Upper lobe of right lung (tissue), 1 donor: ENCODE measurements around the gene KDM3A. TPM values are rescaled to one million over a fixed set of nuclear protein-coding genes. Genes with fewer than 3 reads are reported as not detected.
"Not testable (repeated sequence)": the region's sequence is repeated elsewhere in the genome, so short reads cannot be mapped to it uniquely, and the experiment has no call there.

Experiments used
- ATAC-seq: fragments of 200-7000 bp; cut with Tn5 transposase; one replicate; pipeline ENCODE4 v1.9.1; 2020; ENCODE audit warnings: mild to moderate bottlenecking, moderate library complexity
- DNase-seq: peaks from one replicate; pipeline ENCODE4 v3.0.0-alpha.2; 2020
- H3K27ac ChIP-seq: fragments of 200-600 bp; one replicate; pipeline ENCODE4 v1.8.0; 2022
- H3K27me3 ChIP-seq: fragments of 200-600 bp; one replicate; pipeline ENCODE4 v1.8.0; 2022; ENCODE audit warnings: mild to moderate bottlenecking
- H3K36me3 ChIP-seq: fragments of 200-600 bp; one replicate; pipeline ENCODE4 v1.8.0; 2022
- H3K4me1 ChIP-seq: fragments of 200-600 bp; one replicate; pipeline ENCODE4 v1.8.0; 2022
- H3K4me3 ChIP-seq: fragments of 200-600 bp; one replicate; pipeline ENCODE4 v1.8.0; 2022; ENCODE audit warnings: mild to moderate bottlenecking
- H3K9me3 ChIP-seq: fragments of 200-600 bp; one replicate; pipeline ENCODE4 v1.8.0; 2022
- CTCF ChIP-seq: fragments of 200-600 bp; IDR thresholded peaks from one replicate; pipeline ENCODE4 v1.8.0; 2022; ENCODE audit warnings: antibody characterized with exemption
- intact Hi-C: fragments of 100-400 bp; cut with DNase I; formaldehyde crosslinking; loops from one replicate; pipeline ENCODE4 v1.11.0; 2022
- total RNA-seq: library from RNA; stranded (reverse); fragmentation: NEBNext Ultra II Directional; extraction: Animal tissue kit (Norgen Biotek cat#: 25700); gene quantifications from one replicate; pipeline ENCODE4 v1.2.1, GENCODE V29; 2021
- donor health status: DM: no; HTN: yes; CAD: no; lungs with severe emphysema.

Gene KDM3A
- total RNA-seq, 1 donor from 2014 or later, result 49.1 TPM

GRCh38 chr2:86487062-86487461 is 45.9 kb downstream of the KDM3A start:
- H3K4me3 ChIP-seq, result no peak overlapping the region
- no peaks in the 10 kb centered on the region for H3K27me3 ChIP-seq
- intact Hi-C loops, result no loop called here
- H3K4me1 ChIP-seq, result peaks cover 12% of the 10 kb centered on the region
- H3K9me3 ChIP-seq, result no peaks in the 10 kb centered on the region
- DNase-seq (no peak), ATAC-seq (no peak)
- no peak for TF ChIP-seq CTCF
- no peak overlapping the region for H3K27ac ChIP-seq
- H3K36me3 ChIP-seq, result peaks cover 99% of the 10 kb centered on the region

DNA sequence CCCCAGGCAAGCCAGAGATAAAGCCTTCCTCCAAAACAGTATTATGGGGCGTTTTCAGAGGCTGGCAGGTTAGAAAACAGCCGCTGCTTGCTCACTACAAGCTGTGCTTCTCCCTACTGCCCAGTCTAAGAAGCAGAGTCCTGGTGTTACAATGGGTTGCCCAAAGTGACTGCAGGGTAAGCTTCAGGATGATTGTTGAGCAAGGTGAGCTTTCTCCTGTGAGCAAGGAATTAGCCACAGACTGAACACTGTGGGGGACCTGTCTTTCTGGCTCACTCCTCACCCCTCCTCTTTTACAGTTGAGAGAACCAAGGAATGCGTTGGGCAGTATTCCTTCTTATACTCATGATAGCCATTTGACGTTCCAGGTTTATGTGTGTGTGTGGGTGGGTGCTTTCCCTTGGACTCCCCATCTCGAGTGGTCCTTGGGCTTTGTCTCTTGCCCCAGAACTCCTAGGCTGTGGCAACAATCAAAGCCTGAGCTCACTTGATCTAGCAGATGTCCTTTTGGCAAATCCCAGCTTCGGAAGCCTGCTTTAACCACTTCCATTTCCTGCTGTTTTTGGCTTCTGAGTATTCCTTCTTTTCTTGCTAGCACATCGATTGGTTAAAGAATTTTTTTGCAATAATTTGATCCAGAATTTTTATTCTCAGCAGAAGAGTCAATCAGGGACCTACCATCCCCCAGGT is 47.5 kb downstream of the KDM3A start:
- DNase-seq (no peak), ATAC-seq (no peak)
- TF ChIP-seq CTCF, result no peak
- peaks cover 99% of the 10 kb centered on the region for H3K36me3 ChIP-seq
- intact Hi-C loops, result no loop called here
- no peaks in the 10 kb centered on the region for H3K9me3 ChIP-seq
- no peak overlapping the region for H3K27ac ChIP-seq
- H3K4me3 ChIP-seq, result no peak overlapping the region
- H3K4me1 ChIP-seq, result no peaks in the 10 kb centered on the region
- no peaks in the 10 kb centered on the region for H3K27me3 ChIP-seq

DNA sequence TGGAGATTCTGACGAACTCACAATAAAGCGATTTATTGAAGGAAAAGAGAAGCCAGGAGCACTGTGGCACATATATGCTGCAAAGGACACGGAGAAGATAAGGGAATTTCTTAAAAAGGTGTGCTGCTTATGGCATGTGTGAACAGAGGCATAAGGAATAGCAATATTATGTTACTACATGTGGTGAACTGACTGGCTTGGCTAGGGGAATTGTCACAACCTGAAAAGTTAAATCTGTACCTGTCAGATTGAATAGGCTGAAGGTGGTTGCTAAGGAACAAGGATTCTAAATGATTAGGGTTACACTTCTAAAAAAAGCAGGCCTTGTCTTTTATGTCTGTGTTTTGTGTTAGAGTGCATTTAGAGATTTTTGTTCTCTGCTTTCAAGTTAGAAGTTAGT is 48.4 kb downstream of the KDM3A start:
- ATAC-seq (no peak), DNase-seq (no peak)
- Histone ChIP-seq H3K4me1 (no peaks in the 10 kb centered on the region), H3K4me3 (no peak overlapping the region), H3K27me3 (no peaks in the 10 kb centered on the region), H3K9me3 (no peaks in the 10 kb centered on the region), H3K27ac (no peak overlapping the region), H3K36me3 (peaks cover 92% of the 10 kb centered on the region)
- no peak for TF ChIP-seq CTCF
- intact Hi-C loops, result no loop called here

GRCh38 chr2:86490245-86490644 is 49.1 kb downstream of the KDM3A start:
- Histone ChIP-seq H3K27me3 (no peaks in the 10 kb centered on the region), H3K27ac (no peak overlapping the region), H3K36me3 (peaks cover 85% of the 10 kb centered on the region), H3K4me3 (no peak overlapping the region), H3K9me3 (no peaks in the 10 kb centered on the region), H3K4me1 (no peaks in the 10 kb centered on the region)
- TF ChIP-seq CTCF, result no peak
- ATAC-seq (no peak), DNase-seq (no peak)
- intact Hi-C loops, result no loop called here

DNA sequence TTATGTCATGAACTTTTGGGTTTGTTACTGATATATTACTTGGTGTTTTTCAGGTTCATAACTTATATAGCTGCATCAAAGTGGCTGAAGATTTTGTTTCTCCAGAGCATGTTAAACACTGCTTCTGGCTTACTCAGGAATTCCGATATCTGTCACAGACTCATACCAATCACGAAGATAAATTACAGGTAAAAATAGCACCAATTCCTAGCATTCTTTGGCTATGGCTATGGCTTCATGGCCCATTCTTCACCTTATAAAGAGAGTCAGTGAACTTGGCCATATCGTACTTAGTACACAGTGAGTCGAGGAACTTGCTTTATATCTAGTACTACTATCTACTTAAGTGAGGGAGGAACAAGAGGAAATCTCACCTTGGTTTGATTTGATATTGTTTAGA is 49.9 kb downstream of the KDM3A start:
- DNase-seq (no peak), ATAC-seq (no peak)
- Histone ChIP-seq H3K4me1 (no peaks in the 10 kb centered on the region), H3K4me3 (no peak overlapping the region), H3K9me3 (no peaks in the 10 kb centered on the region), H3K27me3 (no peaks in the 10 kb centered on the region), H3K36me3 (peaks cover 77% of the 10 kb centered on the region), H3K27ac (no peak overlapping the region)
- intact Hi-C loops, result no loop called here
- no peak for TF ChIP-seq CTCF

DNA sequence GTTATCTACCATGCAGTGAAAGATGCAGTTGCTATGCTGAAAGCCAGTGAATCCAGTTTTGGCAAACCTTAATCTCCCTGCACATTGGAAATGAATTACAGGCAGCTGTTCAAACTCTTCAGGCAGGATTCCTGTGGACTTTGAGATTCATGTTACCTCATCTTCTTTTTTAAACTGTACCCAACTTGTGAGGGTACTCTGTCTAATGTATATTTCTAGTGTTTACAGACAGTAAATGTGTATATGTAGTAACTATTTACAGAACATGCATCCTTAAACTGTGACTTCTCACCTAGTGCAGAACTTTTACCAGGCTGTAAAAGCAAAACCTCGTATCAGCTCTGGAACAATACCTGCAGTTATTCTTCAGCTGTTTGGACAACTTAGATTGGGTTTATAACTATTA is 50.9 kb downstream of the KDM3A start:
- DNase-seq (no peak), ATAC-seq (no peak)
- intact Hi-C loops, result no loop called here
- Histone ChIP-seq H3K27me3 (no peaks in the 10 kb centered on the region), H3K4me1 (no peaks in the 10 kb centered on the region), H3K36me3 (peaks cover 76% of the 10 kb centered on the region), H3K9me3 (no peaks in the 10 kb centered on the region), H3K4me3 (no peak overlapping the region), H3K27ac (no peak overlapping the region)
- TF ChIP-seq CTCF, result no peak

DNA sequence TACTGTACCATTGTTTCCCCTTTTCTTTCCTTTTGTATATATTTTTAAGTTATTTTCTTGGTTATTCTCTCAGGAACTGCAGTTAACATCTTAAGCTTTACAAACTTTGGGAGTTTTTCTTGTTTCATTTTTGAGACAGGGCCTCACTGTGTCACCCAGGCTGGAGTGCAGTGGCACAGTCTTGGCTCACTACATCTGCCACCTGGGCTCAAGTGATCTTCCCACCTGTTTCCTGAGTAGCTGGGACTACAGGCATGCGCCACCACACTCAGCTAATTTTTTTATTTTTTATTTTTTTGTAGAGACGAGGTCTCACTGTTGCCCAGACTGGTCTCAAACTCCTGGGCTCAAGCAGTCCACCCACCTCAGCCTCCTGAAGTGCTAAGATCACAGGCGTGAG is 55.2 kb downstream of the KDM3A start:
- H3K9me3 ChIP-seq, H3K4me1 ChIP-seq, H3K27ac ChIP-seq, ATAC-seq, H3K4me3 ChIP-seq, intact Hi-C loops, H3K27me3 ChIP-seq, DNase-seq: not testable (repeated sequence)
- peaks cover 65% of the 10 kb centered on the region for H3K36me3 ChIP-seq
